ENCODE results near the gene RENBP. TPM values are rescaled to one million over a fixed set of nuclear protein-coding genes. Genes with fewer than 3 reads are reported as not detected.

RENBP gene
- polyA plus RNA-seq, 1 of the 3 experiments (the other 2 are of a cell fraction): 0.90 TPM

DNA sequence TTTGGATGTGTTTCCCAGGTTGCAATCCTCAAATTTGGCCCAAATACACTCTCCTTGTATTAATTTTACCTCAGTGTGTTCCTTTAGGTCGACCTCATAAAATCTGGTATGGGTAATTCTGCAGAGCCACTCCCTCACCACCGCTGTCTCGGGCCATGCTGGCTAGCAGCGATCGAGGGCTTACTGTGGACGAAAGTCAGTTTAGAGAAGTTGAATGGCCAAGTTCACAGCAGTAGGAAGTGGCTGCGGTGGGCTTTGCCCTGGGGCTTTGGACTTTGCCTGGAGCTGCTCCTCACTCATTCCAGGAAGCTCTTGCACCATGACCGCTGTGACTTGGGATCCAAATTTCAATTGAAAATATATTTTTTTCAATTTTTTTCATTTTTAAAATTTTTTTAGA is 47.7 kb upstream of the RENBP start:
- POLR2A ChIA-PET: interaction anchor here (0.7 kb wide), 1 partner anchor 52 kb away, joined by 4 read pairs; no protein-coding TSS in a partner anchor

GRCh38 chrX:153991013-153991580 is 46.7 kb upstream of the RENBP start:
- WGBS (ENCODE audit: low lambda C conversion rate): 99% methylated on average over 3 of the region's 3 CpGs
- TF ChIP-seq JUND (IDR thresholded peaks at IDR 0.05) (no peak), POLR2AphosphoS5 (IDR thresholded peaks at IDR 0.05; ENCODE audit: low read depth, low read length) (no peak), FOXM1 (IDR thresholded peaks at IDR 0.05; ENCODE audit: low read depth) (no peak), GATA2 (CRISPR knock-in tag; IDR thresholded peaks at IDR 0.05) (no peak)
- TF ChIP-seq, protein P1, sequence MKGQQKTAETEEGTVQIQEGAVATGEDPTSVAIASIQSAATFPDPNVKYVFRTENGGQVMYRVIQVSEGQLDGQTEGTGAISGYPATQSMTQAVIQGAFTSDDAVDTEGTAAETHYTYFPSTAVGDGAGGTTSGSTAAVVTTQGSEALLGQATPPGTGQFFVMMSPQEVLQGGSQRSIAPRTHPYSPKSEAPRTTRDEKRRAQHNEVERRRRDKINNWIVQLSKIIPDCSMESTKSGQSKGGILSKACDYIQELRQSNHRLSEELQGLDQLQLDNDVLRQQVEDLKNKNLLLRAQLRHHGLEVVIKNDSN (IDR thresholded peaks at IDR 0.05; ENCODE audit: borderline replicate concordance, low read depth): no peak
- TF ChIP-seq, protein P2, sequence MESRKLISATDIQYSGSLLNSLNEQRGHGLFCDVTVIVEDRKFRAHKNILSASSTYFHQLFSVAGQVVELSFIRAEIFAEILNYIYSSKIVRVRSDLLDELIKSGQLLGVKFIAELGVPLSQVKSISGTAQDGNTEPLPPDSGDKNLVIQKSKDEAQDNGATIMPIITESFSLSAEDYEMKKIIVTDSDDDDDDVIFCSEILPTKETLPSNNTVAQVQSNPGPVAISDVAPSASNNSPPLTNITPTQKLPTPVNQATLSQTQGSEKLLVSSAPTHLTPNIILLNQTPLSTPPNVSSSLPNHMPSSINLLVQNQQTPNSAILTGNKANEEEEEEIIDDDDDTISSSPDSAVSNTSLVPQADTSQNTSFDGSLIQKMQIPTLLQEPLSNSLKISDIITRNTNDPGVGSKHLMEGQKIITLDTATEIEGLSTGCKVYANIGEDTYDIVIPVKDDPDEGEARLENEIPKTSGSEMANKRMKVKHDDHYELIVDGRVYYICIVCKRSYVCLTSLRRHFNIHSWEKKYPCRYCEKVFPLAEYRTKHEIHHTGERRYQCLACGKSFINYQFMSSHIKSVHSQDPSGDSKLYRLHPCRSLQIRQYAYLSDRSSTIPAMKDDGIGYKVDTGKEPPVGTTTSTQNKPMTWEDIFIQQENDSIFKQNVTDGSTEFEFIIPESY (IDR thresholded peaks at IDR 0.05; ENCODE audit: borderline replicate concordance, low read depth): no peak
- no peak overlapping the region for H3K4me3 ChIP-seq (ENCODE audit: low read depth in 2 of 2, low read length in 1 of 2)
- H3K27me3 ChIP-seq (ENCODE audit: insufficient read depth): peaks cover 11% of the 10 kb centered on the region
- no peak overlapping the region for H2AFZ ChIP-seq (ENCODE audit: low read depth)
- no peak for DNase-seq
- H3K36me3 ChIP-seq (replicated peaks in 1 of 2; ENCODE audit: control insufficient read depth in 1 of 2, insufficient read depth in 2 of 2, low read length in 1 of 2): no peaks in the 10 kb centered on the region
- no peak overlapping the region for H3K4me2 ChIP-seq
- no peaks in the 10 kb centered on the region for H3K4me1 ChIP-seq (ENCODE audit: control insufficient read depth in 1 of 2, insufficient read depth in 2 of 2, low read depth in 1 of 2, low read length in 1 of 2)
- no peaks in the 10 kb centered on the region for H3K9me2 ChIP-seq
- H3K9ac ChIP-seq: no peak overlapping the region
- no peaks in the 10 kb centered on the region for H3K79me2 ChIP-seq (ENCODE audit: insufficient read depth)
- peaks cover 3% of the 10 kb centered on the region; the same call in 1 of the 2 replicates for H4K20me1 ChIP-seq (ENCODE audit: insufficient read depth)
- ChIA-PET CTCF (no interaction called here), POLR2A (no interaction called here)
- no peak overlapping the region for H3K27ac ChIP-seq (ENCODE audit: low read depth in 2 of 2, low read length in 1 of 2)
- H3F3A ChIP-seq (replicated peaks; ENCODE audit: insufficient read depth): no peaks in the 10 kb centered on the region
- H3K9me3 ChIP-seq: no peaks in the 10 kb centered on the region

More for the DNA sequence above, 47.7 kb upstream of the RENBP start:
- Histone ChIP-seq H3F3A (replicated peaks; ENCODE audit: insufficient read depth) (no peaks in the 10 kb centered on the region), H3K9me3 (no peaks in the 10 kb centered on the region), H3K4me1 (ENCODE audit: control insufficient read depth in 1 of 2, insufficient read depth in 2 of 2, low read depth in 1 of 2, low read length in 1 of 2) (no peaks in the 10 kb centered on the region), H3K4me2 (no peak overlapping the region), H3K9me2 (no peaks in the 10 kb centered on the region), H3K27me3 (ENCODE audit: insufficient read depth) (peaks cover 6% of the 10 kb centered on the region), H3K27ac (ENCODE audit: low read depth in 2 of 2, low read length in 1 of 2) (no peak overlapping the region), H3K4me3 (ENCODE audit: low read depth in 2 of 2, low read length in 1 of 2) (no peak overlapping the region), H4K20me1 (ENCODE audit: insufficient read depth) (peaks cover 3% of the 10 kb centered on the region; the same call in 1 of the 2 replicates), H2AFZ (ENCODE audit: low read depth) (no peak overlapping the region), H3K9ac (no peak overlapping the region), H3K79me2 (ENCODE audit: insufficient read depth) (no peaks in the 10 kb centered on the region), H3K36me3 (replicated peaks in 1 of 2; ENCODE audit: control insufficient read depth in 1 of 2, insufficient read depth in 2 of 2, low read length in 1 of 2) (no peaks in the 10 kb centered on the region)
- no peak for TF ChIP-seq NRF1 (IDR thresholded peaks at IDR 0.05; ENCODE audit: low read depth, low read length)
- TF ChIP-seq, protein P3, sequence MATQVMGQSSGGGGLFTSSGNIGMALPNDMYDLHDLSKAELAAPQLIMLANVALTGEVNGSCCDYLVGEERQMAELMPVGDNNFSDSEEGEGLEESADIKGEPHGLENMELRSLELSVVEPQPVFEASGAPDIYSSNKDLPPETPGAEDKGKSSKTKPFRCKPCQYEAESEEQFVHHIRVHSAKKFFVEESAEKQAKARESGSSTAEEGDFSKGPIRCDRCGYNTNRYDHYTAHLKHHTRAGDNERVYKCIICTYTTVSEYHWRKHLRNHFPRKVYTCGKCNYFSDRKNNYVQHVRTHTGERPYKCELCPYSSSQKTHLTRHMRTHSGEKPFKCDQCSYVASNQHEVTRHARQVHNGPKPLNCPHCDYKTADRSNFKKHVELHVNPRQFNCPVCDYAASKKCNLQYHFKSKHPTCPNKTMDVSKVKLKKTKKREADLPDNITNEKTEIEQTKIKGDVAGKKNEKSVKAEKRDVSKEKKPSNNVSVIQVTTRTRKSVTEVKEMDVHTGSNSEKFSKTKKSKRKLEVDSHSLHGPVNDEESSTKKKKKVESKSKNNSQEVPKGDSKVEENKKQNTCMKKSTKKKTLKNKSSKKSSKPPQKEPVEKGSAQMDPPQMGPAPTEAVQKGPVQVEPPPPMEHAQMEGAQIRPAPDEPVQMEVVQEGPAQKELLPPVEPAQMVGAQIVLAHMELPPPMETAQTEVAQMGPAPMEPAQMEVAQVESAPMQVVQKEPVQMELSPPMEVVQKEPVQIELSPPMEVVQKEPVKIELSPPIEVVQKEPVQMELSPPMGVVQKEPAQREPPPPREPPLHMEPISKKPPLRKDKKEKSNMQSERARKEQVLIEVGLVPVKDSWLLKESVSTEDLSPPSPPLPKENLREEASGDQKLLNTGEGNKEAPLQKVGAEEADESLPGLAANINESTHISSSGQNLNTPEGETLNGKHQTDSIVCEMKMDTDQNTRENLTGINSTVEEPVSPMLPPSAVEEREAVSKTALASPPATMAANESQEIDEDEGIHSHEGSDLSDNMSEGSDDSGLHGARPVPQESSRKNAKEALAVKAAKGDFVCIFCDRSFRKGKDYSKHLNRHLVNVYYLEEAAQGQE (IDR thresholded peaks at IDR 0.05; ENCODE audit: low read depth, low read length): no peak
- no peak for DNase-seq
- WGBS (ENCODE audit: low lambda C conversion rate): 70% methylated on average over 8 of the region's 8 CpGs
- CTCF ChIA-PET: interaction anchor here (1.3 kb wide), 1 partner anchor 21 kb away, joined by 3 read pairs; no protein-coding TSS in a partner anchor

All from SK-N-SH (cell line).